ENCODE results near the gene CEMIP. TPM values are rescaled to one million over a fixed set of nuclear protein-coding genes. Genes with fewer than 3 reads are reported as not detected.

Gene CEMIP
- total and polyA plus RNA-seq, 2 of the 13 experiments (the other 11 are each of a cell fraction or from before 2014, with no cell fraction given), result 4.3 to 28.5 TPM

- no peak for TF ChIP-seq ZNF646 (CRISPR knock-in tag; IDR thresholded peaks at IDR 0.05)
- TF ChIP-seq ARNTL (CRISPR knock-in tag; IDR thresholded peaks at IDR 0.05), result no peak
- TF ChIP-seq ZNF75D (CRISPR knock-in tag; IDR thresholded peaks at IDR 0.05; ENCODE audit: borderline replicate concordance), result no peak
- no peak for TF ChIP-seq MTA3 (CRISPR knock-in tag; IDR thresholded peaks at IDR 0.05)
- TF ChIP-seq ZBTB44 (CRISPR knock-in tag; IDR thresholded peaks at IDR 0.05), result no peak
- TF ChIP-seq ZNF772 (CRISPR knock-in tag; IDR thresholded peaks at IDR 0.05), result no peak
- no peak for TF ChIP-seq BCLAF1 (IDR thresholded peaks at IDR 0.05)
- no peak for TF ChIP-seq ZNF232 (CRISPR knock-in tag; IDR thresholded peaks at IDR 0.05; ENCODE audit: borderline replicate concordance)
- no peak for TF ChIP-seq ZNF530 (CRISPR knock-in tag; IDR thresholded peaks at IDR 0.05; ENCODE audit: low read depth)
These were observed 195.7 kb downstream of the CEMIP start (continued) for GRCh38 chr15:80974914-80975313.
